Sigmoid colon (tissue), 3 donors: ENCODE measurements around the gene PIGX.

ENCODE experiments used
- CTCF ChIP-seq, 4 experiments: fragments of 450-650 bp in 3 of 4; fragments of 200-600 bp in 1 of 4; IDR thresholded peaks; one replicate each; pipeline ENCODE4 v1.5.1; 2016 to 2019; ENCODE audit warnings: antibody characterized with exemption in 4 of 4, mild to moderate bottlenecking in 3 of 4, moderate library complexity in 2 of 4
- POLR2A ChIP-seq, 2 donors: fragments of 450-650 bp; IDR thresholded peaks; one replicate each; pipeline ENCODE4 v1.6.1; 2016; ENCODE audit warnings: antibody characterized with exemption in 2 of 2, mild to moderate bottlenecking in 2 of 2, moderate library complexity in 2 of 2

GRCh38 chr3:196666001-196666867 is 45.9 kb upstream of the PIGX start:
- TF ChIP-seq CTCF (IDR thresholded peaks at IDR 0.05) = no peak
- no peak for TF ChIP-seq POLR2A (IDR thresholded peaks at IDR 0.05)
